Kidney glomerular epithelial cell (primary cell): Measurements from ENCODE around the gene FAM13C.

ENCODE experiments used
- DNase-seq: peaks from one replicate; lab custom pipeline; 2025; lab: John Stamatoyannopoulos, UW

FAM13C gene

GRCh38 chr10:59315465-59315864 lies 46.9 kb downstream of the FAM13C start:
- DNase-seq = no peak

DNA sequence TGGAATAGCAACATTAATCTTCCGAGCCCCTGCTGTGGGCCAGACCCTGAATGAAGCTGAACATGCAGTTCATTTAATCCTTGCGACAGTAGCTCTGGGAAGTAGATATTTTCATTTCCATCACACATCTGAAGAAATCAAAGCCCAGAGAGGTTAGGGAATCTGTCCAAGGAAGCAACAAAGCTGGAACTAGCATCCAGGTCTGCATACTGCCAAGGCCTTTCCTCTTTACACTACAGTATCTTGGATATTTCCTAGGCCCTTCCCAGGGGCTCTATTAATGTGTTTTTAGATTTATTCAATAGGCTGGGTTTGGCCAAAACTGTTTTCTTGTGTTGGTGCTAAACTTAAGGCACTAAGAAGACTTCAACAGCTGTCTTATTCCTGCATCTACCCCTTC lies 48.1 kb downstream of the FAM13C start:
- DNase-seq = no peak

- no peak for DNase-seq
Measured at GRCh38 chr10:59312247-59312646, 50.1 kb downstream of the FAM13C start.

GRCh38 chr10:59311025-59311424 lies 51.3 kb downstream of the FAM13C start:
- no peak for DNase-seq

- DNase-seq = no peak
Measured at GRCh38 chr10:59310324-59310914, 51.9 kb downstream of the FAM13C start.

- DNase-seq = no peak
Measured at GRCh38 chr10:59304521-59305097, 57.7 kb downstream of the FAM13C start.

- DNase-seq = no peak
Measured at GRCh38 chr10:59303018-59303417, 59.3 kb downstream of the FAM13C start.

GRCh38 chr10:59302381-59302780 lies 60.0 kb downstream of the FAM13C start:
- no peak for DNase-seq

DNA sequence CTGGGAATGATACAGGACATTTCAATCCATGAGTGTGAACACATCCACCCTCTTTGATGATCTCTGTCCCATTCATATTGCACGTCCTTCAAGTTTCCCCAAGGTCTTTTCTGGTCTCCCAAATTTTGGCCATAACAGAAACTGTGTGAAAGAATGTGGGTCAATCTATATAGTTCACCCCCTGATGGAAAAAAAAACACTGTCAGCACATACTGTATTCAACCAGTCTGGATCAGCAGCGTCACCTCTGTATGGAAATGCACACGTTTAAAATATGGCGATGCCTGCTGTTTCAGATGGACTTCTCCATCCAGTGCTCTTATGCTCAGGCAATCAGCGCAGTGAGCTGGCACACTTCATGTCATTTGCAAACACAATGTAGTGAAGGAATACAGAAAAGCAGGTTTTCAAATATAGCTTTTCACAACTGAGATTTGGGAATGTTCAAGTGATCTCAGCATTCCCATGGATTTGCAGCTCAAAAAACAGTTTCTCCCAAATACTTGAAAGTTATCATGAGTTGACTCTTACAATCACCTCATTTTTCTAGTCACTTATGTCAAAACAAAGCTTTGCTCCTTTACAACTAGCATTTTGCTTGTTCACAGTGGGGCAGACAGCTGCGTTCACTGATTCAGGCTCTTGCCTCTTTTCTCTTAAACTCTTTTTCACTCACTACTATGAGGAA lies 61.1 kb downstream of the FAM13C start:
- DNase-seq = no peak

- DNase-seq = no peak
Measured at GRCh38 chr10:59300386-59300785, 62.0 kb downstream of the FAM13C start.

DNA sequence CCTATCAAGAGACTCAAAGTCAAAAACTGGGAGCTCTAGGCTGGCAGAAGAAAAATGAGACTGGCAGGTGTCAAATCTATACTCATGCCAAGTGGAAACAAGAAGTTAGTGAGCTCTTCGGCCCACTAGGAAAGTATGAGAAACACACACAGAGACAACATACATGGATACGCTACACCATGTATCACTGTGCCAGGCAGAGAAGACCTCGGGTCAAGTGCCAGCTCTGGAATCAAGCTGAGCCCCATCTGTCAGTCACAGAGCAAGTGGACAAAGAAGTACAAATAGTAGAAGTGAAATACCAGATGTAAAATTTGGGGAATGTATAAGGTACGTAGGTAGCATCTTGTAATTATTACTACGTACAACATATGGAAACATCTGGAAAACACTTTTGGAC lies 62.4 kb downstream of the FAM13C start:
- DNase-seq = no peak

- DNase-seq = no peak
Measured at GRCh38 chr10:59290448-59290847, 71.9 kb downstream of the FAM13C start.

GRCh38 chr10:59289853-59290252 lies 72.5 kb downstream of the FAM13C start:
- DNase-seq = no peak

DNA sequence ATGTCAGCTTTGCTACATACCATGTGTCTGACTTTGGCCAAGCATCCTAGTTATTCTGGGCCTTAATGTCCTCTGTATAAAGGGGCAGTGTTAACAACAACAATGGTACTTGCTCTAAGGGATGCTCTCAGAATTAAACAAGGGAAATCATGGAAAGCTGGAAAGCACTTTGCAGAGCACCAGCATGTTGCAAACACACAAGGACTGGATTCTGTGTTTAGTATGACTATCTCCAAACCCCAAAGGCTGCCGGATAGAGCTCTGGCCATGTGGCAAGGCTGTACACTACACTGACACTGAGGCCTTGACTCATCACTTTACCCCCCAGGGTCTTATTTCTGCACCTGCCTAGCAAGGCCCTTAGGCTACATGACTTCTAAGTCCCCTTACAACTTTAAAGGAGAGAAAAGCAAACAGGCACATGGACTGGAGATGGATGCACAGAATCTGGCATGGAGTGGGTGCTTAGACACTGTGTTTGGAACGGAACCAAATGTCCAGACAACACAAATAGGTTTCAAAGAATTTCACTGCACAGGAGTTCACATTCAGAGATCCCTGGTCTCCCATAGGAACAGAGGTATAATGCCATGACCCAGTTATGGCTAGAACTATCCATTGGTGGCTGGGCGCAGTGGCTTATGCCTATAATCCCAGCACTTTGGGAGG lies 74.6 kb downstream of the FAM13C start:
- DNase-seq = no peak

- no peak for DNase-seq
Measured at GRCh38 chr10:59285848-59286247, 76.5 kb downstream of the FAM13C start.

GRCh38 chr10:59285073-59285472 lies 77.3 kb downstream of the FAM13C start:
- DNase-seq = no peak

DNA sequence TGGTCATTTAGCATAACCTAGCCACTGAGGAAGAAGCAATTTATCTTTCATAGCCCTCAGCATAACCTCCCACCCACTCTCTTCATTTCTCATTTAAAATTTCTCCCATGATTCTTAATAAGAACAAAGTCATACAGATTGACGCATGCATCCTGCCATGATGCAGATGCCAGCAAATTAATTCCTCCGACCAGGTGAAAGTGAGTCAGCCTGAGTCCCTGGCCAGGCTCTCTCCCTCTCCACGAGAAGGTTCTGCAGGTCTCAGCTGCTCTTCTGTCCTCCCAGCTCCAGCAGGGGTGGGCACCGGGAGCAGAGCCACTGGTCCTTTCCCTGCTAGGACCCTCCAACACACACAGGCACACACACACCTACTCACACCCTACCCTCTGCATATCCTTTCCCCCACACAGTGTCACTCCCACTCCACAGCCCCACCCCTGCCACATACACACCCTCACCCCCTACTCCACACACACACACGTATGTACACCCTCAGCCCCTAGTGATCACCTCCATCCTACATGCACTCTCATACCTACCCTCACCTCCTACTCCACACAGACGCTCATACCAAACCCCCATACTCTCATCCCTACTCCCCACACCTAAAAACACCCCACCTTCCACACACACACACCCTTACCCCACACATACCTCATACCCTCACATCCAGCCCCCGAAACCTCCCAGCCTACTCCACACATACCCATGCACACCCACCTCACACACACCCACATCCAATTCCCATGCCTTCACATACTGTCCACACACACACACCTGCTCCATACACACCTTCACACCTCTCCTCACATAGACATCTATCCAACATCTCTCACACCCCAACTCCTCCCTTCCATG lies 78.0 kb downstream of the FAM13C start:
- no peak for DNase-seq

DNA sequence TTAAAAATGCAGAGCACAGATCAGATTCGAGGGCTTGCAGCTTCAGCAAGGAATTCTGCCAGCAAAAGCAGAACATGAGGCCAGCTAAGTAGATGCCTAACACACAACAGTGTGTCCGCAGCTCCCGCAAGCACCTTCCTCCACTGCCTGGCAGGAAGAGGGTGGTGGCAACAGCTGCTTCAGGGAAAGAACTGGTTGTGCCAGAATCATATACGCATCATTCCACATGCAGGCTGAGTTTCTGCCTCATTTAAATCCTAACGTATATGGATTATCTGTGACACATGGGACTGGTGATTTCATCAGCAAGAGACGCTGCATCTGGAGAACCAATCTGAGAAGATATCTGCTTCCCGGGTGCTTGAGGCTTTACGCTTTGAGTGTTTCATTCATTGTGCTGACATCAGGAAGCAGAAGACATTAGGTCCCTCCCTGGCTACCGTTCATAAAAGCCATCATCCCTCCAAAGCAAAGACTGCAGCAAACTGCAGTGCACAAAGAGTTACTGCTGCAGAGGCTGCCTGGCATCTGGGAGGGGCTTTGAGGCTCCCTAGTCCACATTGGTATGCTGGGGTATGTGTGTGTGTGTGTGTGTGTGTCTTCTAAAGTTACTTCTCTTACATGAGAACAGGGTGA lies 78.8 kb downstream of the FAM13C start:
- DNase-seq = no peak

DNA sequence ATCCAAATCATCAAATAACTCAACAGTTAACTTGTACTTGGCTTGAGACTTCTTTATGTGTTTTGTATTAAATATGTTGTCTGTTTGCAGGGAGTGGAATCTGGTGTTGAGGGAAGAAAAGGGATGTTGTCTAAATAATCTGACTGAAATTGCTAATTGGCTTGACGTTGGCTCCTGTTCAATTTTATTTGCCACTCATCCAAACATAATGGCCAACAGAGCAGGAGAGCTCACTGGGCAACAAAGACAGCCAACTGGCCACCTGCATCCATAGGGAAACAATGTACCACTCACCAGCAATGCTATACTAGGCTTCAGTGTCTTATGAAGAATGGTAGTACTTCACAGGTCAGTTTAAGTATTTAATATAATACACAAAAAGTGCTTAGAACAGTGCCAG lies 80.5 kb downstream of the FAM13C start:
- DNase-seq = no peak

DNA sequence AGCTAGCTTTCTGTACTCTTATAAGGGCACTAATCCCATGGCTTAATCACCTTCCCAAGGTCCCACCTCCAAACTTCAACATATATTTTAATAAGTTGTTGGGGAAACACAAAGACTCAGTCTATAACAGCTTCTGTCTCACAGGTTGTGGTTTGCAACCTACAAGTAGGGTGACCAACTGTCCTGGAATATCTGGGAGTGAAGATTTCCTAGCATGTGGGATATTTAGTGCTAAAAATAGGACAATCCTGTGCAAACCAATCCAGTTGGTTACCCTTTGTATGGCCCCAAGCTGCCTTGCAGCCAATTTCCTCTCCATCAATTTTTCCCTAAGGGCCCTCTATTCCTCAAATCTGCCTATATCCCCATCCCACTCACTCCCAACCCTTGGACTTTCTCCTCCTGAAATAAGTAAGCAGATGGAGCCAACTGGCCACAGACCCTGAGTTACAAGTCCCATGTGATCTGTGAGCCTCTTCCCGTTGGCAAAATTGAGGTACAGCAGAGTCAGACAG lies 82.3 kb downstream of the FAM13C start:
- DNase-seq = no peak

DNA sequence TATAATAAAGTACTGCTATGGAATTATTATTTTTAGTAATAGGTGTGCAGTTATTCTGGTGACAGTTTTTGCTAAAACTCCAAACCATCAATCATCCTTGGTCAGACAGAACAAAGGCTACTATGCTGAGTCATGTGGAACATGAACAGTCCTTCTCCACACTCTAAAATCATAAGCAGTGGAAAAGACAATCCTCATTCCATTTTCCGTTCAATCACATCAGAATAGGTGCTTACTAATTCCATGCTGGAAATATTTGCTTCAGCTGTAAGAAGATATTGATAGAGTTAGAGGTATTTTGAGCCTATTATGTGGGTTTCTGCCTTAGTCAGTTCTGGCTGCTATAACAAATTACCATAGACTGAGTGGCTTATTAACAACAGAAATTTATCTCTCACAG lies 82.9 kb downstream of the FAM13C start:
- DNase-seq = no peak

DNA sequence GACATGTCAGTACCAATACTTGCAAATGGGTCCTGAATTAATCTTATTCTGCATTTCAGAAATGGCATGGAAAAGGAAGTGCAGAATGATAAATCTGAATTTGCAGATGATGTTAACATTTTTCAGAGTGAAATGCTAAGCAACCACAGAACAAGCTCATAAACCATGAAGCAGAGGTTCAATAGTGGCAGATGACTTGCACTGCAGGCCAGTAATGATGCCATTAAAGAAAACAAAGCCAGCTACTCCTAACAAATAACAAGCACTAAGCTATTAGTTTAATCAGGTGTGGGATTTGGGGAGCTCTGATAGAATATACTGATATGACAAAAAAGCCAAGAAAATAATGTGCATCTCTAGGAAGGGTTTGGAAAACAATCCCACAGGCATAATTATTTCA lies 85.4 kb downstream of the FAM13C start:
- no peak for DNase-seq
